ENCODE data around the gene SPDYE2.
"Not testable (repeated sequence)": the region's sequence is repeated elsewhere in the genome, so short reads cannot be mapped to it uniquely, and the experiment has no call there.

SPDYE2 gene

DNA sequence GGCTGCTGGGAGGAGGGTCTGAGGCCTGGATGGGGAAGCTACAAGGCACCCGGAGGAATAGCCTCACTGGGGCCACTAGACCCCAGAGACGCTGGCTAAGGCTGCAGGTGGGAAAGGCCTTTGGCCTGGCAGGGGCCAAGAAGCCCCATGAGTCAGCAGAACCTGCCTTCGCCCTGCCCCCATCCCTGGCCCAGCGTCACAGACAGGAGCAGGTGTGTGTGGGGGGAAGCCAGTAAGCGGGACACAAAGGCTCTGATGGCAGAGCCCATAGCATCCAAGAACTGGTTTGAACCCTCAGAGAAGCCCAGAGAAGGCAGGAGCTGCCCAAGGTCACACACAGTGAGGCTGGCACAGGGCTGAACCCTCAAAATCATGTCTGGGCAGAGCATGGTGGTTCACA, 55.8 kb downstream of the SPDYE2 start:
- not testable (repeated sequence) for DNase-seq

- DNase-seq, result not testable (repeated sequence)
Observed at GRCh38 chr7:102609734-102610133, 58.7 kb downstream of the SPDYE2 start.

DNA sequence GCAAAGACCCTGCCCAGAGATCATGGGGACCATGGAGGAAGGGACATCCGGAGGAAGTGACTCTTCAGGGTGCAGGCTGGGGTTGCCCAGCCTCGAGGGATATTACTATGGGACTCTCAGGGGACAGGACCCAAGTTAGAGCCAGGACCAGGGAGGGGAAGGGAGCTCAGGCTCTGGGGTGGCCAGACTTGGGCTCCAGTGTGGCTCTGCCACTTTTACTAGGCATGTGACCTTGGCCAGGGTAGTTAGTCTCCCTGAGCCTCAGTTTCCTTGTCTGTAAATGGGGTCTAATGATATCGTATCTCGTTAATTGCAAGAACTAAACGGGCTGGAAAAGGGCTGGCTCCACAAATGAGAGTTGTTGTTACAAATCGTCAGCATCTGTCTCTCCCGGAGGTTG, 59.4 kb downstream of the SPDYE2 start:
- DNase-seq, result not testable (repeated sequence)

GRCh38 chr7:102611013-102611674, 60.1 kb downstream of the SPDYE2 start:
- not testable (repeated sequence) for DNase-seq

DNA sequence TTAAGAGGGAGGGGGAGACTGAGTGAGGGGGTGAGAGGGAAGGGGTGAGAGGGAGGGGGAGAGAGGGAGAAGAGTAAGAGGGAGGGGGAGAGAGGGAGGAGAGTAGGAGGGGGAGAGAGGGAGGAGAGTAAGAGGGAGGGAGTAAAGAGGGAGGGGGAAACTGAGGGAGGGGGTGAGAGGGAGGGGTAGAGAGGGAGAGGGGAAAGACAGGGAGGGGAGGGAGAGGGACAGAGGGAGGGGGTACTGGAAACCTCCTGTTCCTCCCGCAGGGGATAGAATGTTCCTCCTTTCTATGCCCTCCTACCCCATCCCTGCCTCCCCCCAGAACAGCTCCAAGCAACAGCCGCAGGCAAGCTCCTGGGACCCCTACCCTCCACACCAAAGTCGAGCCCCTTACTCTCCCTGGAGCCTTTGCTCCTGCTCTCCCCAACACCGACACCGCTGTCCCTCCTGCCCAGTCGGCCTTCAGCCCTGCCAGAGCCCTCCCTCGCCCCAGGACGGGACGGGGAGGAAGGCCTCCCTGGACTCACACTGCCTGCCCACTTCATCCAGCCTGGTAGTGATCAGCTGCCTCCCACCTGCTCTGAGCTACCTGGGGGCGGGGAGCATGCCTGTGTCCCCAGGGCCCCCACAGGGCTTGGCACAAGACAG, 60.8 kb downstream of the SPDYE2 start:
- not testable (repeated sequence) for DNase-seq

All from NCI-H446 (cell line).